Measurements from ENCODE around the gene ANGPTL4.
A peak's percentile ranks its signal among the peaks of the same experiment; 100 is the strongest.
"Not testable (repeated sequence)": the region's sequence is repeated elsewhere in the genome, so short reads cannot be mapped to it uniquely, and the experiment has no call there.

The ANGPTL4 gene

DNA sequence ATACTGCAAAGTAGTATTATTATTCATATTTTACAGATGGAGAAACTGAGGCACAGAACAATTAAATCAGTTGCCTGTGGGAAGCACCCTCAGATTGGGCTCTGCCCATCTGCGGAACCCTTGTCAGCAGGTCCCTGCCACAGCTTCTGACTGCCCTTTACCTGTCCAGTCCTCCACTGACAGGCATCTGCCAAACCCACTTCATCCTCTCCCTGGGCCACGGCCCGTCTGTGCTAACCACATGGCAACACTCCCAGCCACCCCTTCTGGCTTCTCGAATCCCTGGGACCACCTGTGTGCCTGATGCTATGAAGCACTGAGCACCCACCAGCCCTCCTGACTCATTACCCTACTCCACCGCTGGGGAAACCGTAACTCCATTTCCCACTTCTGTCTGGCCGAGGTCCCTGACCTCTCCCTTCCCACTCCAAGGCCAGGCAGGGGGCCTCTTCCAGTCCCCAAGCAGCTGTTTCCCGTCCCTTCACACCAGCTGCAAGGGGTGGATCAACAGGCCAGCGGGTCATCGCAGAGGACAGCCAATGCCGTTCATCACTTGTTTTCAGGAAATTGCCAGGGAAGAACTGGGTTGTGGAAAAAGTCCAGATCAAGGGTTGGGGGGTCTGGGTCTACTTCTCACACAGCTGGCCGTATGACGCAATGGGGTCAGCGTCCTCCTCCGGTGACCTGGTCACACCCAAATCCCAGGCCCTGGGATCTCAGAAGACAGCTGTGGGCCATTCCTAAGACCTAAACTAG lies 23.4 kb upstream of the ANGPTL4 start:
- TF ChIP-seq, protein P1, sequence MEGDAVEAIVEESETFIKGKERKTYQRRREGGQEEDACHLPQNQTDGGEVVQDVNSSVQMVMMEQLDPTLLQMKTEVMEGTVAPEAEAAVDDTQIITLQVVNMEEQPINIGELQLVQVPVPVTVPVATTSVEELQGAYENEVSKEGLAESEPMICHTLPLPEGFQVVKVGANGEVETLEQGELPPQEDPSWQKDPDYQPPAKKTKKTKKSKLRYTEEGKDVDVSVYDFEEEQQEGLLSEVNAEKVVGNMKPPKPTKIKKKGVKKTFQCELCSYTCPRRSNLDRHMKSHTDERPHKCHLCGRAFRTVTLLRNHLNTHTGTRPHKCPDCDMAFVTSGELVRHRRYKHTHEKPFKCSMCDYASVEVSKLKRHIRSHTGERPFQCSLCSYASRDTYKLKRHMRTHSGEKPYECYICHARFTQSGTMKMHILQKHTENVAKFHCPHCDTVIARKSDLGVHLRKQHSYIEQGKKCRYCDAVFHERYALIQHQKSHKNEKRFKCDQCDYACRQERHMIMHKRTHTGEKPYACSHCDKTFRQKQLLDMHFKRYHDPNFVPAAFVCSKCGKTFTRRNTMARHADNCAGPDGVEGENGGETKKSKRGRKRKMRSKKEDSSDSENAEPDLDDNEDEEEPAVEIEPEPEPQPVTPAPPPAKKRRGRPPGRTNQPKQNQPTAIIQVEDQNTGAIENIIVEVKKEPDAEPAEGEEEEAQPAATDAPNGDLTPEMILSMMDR (IDR thresholded peaks at IDR 0.05) = no peak
- H3K9ac ChIP-seq = no peak overlapping the region
- no peaks in the 10 kb centered on the region for H3K79me2 ChIP-seq
- H2AFZ ChIP-seq = no peak overlapping the region
- H3K4me1 ChIP-seq = peaks cover 4% of the 10 kb centered on the region
- no peaks in the 10 kb centered on the region for H3K9me3 ChIP-seq (ENCODE audit: control insufficient read depth, low read length)
- H3K27ac ChIP-seq = peak overlapping the region; percentile 85
- no peaks in the 10 kb centered on the region for H3K36me3 ChIP-seq (ENCODE audit: control insufficient read depth, insufficient read depth, low read length)
- no peak overlapping the region for H3K4me3 ChIP-seq (ENCODE audit: low read depth, low read length)
- H3K27me3 ChIP-seq (ENCODE audit: control insufficient read depth, insufficient read depth, low read length) = no peaks in the 10 kb centered on the region
- no peak overlapping the region for H3K4me2 ChIP-seq (ENCODE audit: low read length)

DNA sequence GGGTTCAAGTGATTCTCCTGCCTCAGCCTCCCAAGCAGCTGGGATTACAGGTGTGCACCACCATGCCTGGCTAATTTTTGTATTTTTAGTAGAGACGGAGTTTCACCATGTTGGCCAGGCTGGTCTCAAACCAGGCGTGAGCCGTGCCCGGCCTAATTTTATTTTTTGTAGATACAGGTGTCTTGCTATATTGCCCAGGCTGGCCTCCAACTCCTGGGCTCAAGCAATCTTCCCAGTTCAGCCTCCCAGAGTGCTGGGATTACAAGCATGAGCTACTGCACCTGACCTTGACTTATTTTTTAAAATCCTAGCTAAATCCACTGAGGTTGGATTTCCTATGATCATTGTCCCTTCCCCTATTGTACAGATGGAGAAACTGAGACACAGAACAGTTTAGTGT lies 22.5 kb upstream of the ANGPTL4 start:
- peak overlapping the region; percentile 85 for H3K27ac ChIP-seq
- not testable (repeated sequence) for H3K9ac ChIP-seq; H3K27me3 ChIP-seq (ENCODE audit: control insufficient read depth, insufficient read depth, low read length); H3K4me1 ChIP-seq; H3K36me3 ChIP-seq (ENCODE audit: control insufficient read depth, insufficient read depth, low read length); H3K4me2 ChIP-seq (ENCODE audit: low read length); H3K79me2 ChIP-seq; H2AFZ ChIP-seq; H3K9me3 ChIP-seq (ENCODE audit: control insufficient read depth, low read length); H3K4me3 ChIP-seq (ENCODE audit: low read depth, low read length)

DNA sequence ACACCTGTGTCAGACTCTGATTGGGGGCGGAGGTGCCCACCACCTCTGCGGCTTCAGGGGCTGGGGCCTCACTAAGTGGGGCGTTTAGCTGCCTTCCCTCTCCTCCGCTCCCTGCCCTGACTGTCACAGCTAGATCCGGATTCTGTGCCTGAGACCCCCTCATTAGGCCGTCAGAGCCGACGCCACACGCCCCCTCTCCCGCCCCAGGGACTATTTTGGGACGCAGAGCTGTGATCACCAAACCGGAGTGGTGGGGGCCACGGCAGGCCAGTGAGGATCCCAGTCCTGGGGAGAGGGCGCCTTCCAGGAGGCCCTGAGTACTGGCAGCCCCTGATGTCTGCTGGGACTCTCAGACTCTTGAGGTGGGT lies 21.7 kb upstream of the ANGPTL4 start:
- peaks cover 4% of the 10 kb centered on the region for H3K4me1 ChIP-seq
- peak overlapping the region; percentile 42 for H3K4me3 ChIP-seq (ENCODE audit: low read depth, low read length)
- H3K9ac ChIP-seq = no peak overlapping the region
- no peaks in the 10 kb centered on the region for H3K27me3 ChIP-seq (ENCODE audit: control insufficient read depth, insufficient read depth, low read length)
- H3K36me3 ChIP-seq (ENCODE audit: control insufficient read depth, insufficient read depth, low read length) = no peaks in the 10 kb centered on the region
- H3K27ac ChIP-seq = peak overlapping the region; percentile 85
- peak overlapping the region; percentile 35 for H3K4me2 ChIP-seq (ENCODE audit: low read length)
- H2AFZ ChIP-seq = no peak overlapping the region
- no peaks in the 10 kb centered on the region for H3K79me2 ChIP-seq
- TF ChIP-seq, protein P1 (IDR thresholded peaks at IDR 0.05) = no peak
- H3K9me3 ChIP-seq (ENCODE audit: control insufficient read depth, low read length) = no peaks in the 10 kb centered on the region

DNA sequence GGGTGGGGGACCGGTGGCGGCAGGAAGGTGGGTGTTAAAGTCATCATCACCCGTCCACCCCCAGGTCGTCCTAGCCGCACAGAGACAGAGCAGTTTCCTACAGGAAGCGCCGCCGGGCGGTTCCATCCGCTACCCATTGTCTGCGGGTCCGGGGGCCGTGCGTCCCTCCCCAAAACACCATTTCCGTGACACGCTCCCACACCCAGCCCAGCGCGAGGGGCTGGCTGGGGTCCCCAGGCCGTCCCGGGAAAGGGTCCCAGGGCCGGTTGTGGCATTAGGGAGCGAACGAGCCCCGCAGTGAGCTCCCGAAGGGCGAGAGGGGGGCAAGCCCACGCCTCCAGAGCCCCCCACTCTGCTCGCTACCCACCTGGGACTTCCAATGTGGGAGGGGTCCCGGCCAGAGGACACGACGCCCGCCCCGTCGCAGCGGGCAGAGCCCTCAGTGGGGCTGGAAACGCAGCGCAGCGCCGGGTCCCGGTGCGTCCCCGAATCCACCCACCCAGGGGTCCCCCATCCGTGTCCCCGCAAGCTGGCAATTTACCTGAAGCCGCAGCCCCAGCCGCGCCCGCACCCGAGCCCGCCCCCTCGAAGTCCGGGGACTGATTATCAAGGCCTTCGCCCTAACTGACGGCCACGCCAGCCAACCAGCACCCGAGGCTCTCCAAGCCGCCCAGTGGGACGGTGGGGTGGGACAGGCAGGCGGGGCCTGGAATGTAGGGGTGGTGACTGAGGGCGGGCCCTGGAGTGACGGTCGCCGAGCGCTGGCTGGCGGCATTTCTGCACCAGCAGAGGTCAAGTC lies 21.1 kb upstream of the ANGPTL4 start, which contains the start of gene KANK3:
Gene KANK3 (minus strand): TSS at position 579 of the 799 bp plus-strand sequence. CDS start 5,434 bp downstream, outside the sequence.
- TF ChIP-seq, protein P1 (IDR thresholded peaks at IDR 0.05) = no peak
- Histone ChIP-seq H3K9ac (no peak within 1 kb of the TSS), H3K4me2 (ENCODE audit: low read length) (peak within 1 kb of the TSS; percentile 69), H3K27ac (peak within 1 kb of the TSS; percentile 85), H3K9me3 (ENCODE audit: control insufficient read depth, low read length) (no peaks in the 10 kb centered on the region), H3K4me3 (ENCODE audit: low read depth, low read length) (peak within 1 kb of the TSS; percentile 54), H3K27me3 (ENCODE audit: control insufficient read depth, insufficient read depth, low read length) (no peaks in the 10 kb centered on the region), H2AFZ (peak within 1 kb of the TSS; percentile 80), H3K4me1 (peaks cover 4% of the 10 kb centered on the region), H3K36me3 (ENCODE audit: control insufficient read depth, insufficient read depth, low read length) (no peaks in the 10 kb centered on the region), H3K79me2 (no peaks in the 10 kb centered on the region)

DNA sequence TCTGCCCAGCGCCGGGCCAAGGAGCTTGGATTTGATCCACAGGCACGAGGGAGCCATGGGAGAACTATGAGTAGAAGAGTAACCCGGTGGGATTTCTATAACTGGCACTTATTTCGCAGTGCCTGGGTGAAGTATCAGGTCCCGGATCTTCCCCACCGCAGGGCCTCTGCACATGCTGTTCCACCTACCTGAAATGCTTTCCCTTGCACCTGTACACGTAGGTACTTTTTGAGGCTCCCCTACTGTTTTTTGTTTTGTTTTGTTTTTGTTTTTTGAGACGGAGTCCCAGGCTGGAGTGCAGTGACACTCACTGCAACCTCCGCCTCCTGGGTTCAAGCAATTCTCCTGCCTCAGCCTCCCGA lies 20.5 kb upstream of the ANGPTL4 start:
- Histone ChIP-seq H3K4me2 (ENCODE audit: low read length) (peak overlapping the region; percentile 69), H3K9me3 (ENCODE audit: control insufficient read depth, low read length) (no peaks in the 10 kb centered on the region), H3K27ac (no peak overlapping the region), H3K79me2 (no peaks in the 10 kb centered on the region), H2AFZ (peak overlapping the region; percentile 80), H3K36me3 (ENCODE audit: control insufficient read depth, insufficient read depth, low read length) (no peaks in the 10 kb centered on the region), H3K9ac (no peak overlapping the region), H3K27me3 (ENCODE audit: control insufficient read depth, insufficient read depth, low read length) (no peaks in the 10 kb centered on the region), H3K4me3 (ENCODE audit: low read depth, low read length) (peak overlapping the region; percentile 41), H3K4me1 (peaks cover 4% of the 10 kb centered on the region)
- TF ChIP-seq, protein P1 (IDR thresholded peaks at IDR 0.05) = no peak

DNA sequence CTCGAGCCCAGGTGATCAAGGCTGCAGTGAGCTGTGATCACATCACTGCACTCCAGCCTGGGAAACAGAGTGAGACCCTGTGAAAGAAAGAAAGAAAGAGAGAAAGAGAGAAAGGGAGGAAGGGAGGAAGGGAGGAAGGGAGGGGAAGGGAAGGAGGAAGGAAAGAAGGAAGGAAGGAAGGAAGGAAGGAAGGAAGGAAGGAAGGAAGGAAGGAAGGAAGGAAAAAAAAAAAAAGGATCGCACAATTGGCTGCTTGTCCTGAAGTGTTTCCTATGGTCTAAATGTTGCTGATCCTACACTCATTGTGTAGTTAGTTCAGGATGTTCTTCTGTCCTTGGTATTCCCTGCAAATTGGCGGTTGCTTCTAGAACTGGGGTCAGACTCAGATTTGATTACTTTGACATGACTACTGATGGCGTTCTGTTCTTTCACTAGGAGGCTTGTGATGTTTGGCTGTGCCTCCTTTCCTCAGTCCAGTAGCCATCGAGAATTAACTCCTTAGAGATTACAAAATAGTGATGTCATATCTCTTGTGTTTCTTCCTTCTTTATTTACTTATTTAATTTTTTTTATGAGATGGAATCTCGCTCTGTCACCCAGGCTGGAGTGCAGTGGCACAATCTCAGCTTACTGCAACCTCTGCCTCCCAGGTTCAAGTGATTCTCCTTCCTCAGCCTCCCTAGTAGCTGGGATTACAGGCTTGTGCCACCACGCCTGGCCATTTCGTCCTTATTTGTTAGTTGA lies 14.2 kb upstream of the ANGPTL4 start:
- not testable (repeated sequence) for H3K27me3 ChIP-seq (ENCODE audit: control insufficient read depth, insufficient read depth, low read length); H3K4me3 ChIP-seq (ENCODE audit: low read depth, low read length); H3K4me2 ChIP-seq (ENCODE audit: low read length); H3K27ac ChIP-seq; H3K9me3 ChIP-seq (ENCODE audit: control insufficient read depth, low read length); H3K9ac ChIP-seq; H3K4me1 ChIP-seq; H2AFZ ChIP-seq; H3K79me2 ChIP-seq; H3K36me3 ChIP-seq (ENCODE audit: control insufficient read depth, insufficient read depth, low read length)

Measured in parathyroid adenoma (tissue), 2 donors.